HCT116 (cell line): ENCODE results near the gene MOB2. TPM values are rescaled to one million over a fixed set of nuclear protein-coding genes. Genes with fewer than 3 reads are reported as not detected.

Experiments used
- ATAC-seq: fragments of 200-7000 bp; cut with Tn5 transposase; 2 replicates; pipeline ENCODE4 v1.9.1; 2020; ENCODE audit warnings: mild to moderate bottlenecking, moderate library complexity
- BruUV-seq: library from RNA; stranded (reverse); fragments of 400-500 nt; replicated peaks from 2 replicates; lab custom pipeline; 2021; lab: Mats Ljungman, UMichigan
- CTCF ChIA-PET: fragments of 300-600 bp; sonication (Branson Sonifier 250); formaldehyde crosslinking; loops from one replicate; lab custom pipeline; 2021; ENCODE audit warnings: antibody characterized with exemption; lab: Charles Lee
- POLR2A ChIA-PET: fragments of 300-600, 350-600 bp; sonication (Branson Sonifier 250); formaldehyde crosslinking; loops from one replicate; lab custom pipeline; 2021; ENCODE audit warnings: antibody characterized with exemption; lab: Charles Lee
- RAD21 ChIA-PET, 2 experiments: fragments of 300-600 bp; sonication (Branson Sonifier 250); formaldehyde crosslinking; loops; one replicate each; lab custom pipeline; 2023; ENCODE audit warnings: low total read pairs in 2 of 2; ENCODE audit not compliant: uncharacterized antibody in 2 of 2, unreplicated experiment in 2 of 2, low non-redundant PET in 1 of 2; lab: Charles Lee
- DNase-seq: peaks from one replicate; pipeline ENCODE4 v3.0.0-alpha.2; 2010; ENCODE audit warnings: low read depth, low spot score
- H2AFZ ChIP-seq: fragments of 200-600 bp; shearing (Covaris generic), sonication (generic); 2 replicates; pipeline ENCODE4 v1.6.1; 2017; ENCODE audit warnings: low read depth, mixed run types, mixed read lengths, antibody characterized with exemption, low read length; ENCODE audit not compliant: poor library complexity, severe bottlenecking
- H3K27ac ChIP-seq: 2 replicates; pipeline ENCODE4 v1.5.1; 2012; ENCODE audit warnings: low read depth, low read length
- H3K27me3 ChIP-seq: fragments of 200-600 bp; sonication (generic); 2 replicates; pipeline ENCODE4 v1.6.1; 2016; ENCODE audit warnings: mixed run types, low read length, mixed read lengths; ENCODE audit not compliant: insufficient read depth
- H3K36me3 ChIP-seq, 2 experiments: fragments of 200-500 bp in 1 of 2; fragments of 200-600 bp in 1 of 2; sonication (Bioruptor generic) in 1 of 2; sonication (generic) in 1 of 2; 2 replicates each; pipeline versions ENCODE4 v1.5.1 to v1.6.1; 2014 to 2016; ENCODE audit warnings: low read length in 2 of 2, inconsistent platforms in 1 of 2, mixed read lengths in 1 of 2, mixed run types in 1 of 2; ENCODE audit not compliant: insufficient read depth in 2 of 2, control insufficient read depth in 1 of 2
- H3K4me1 ChIP-seq, 2 experiments: fragments of 200-600 bp in 1 of 2; sonication (generic) in 1 of 2; 2 replicates each; pipeline versions ENCODE4 v1.5.1 to v1.6.1; 2012 to 2017; ENCODE audit warnings: low read length in 2 of 2, inconsistent platforms in 1 of 2, mild to moderate bottlenecking in 1 of 2, mixed read lengths in 1 of 2, mixed run types in 1 of 2, moderate library complexity in 1 of 2; ENCODE audit not compliant: insufficient read depth in 2 of 2, control insufficient read depth in 1 of 2
- H3K4me2 ChIP-seq: fragments of 200-600 bp; sonication (generic); 2 replicates; pipeline ENCODE4 v1.6.1; 2017; ENCODE audit warnings: mixed run types, low read length, mixed read lengths
- H3K4me3 ChIP-seq, 2 experiments: fragments of 200-600 bp in 1 of 2; sonication (generic) in 1 of 2; replicated peaks in 1 of 2; 2 replicates each; pipeline ENCODE4 v1.5.1; 2011 to 2016; ENCODE audit warnings: low read length in 2 of 2, control low read depth in 1 of 2, low read depth in 1 of 2, mild to moderate bottlenecking in 1 of 2, mixed read lengths in 1 of 2, mixed run types in 1 of 2
- H3K79me2 ChIP-seq: fragments of 200-600 bp; sonication (generic); 2 replicates; pipeline ENCODE4 v1.6.1; 2017; ENCODE audit warnings: mild to moderate bottlenecking, mixed run types, low read length, moderate library complexity, mixed read lengths; ENCODE audit not compliant: insufficient read depth
- H3K9ac ChIP-seq: fragments of 200-600 bp; sonication (generic); 2 replicates; pipeline ENCODE4 v1.6.1; 2016; ENCODE audit warnings: low read length, mixed read lengths
- H3K9me2 ChIP-seq: fragments of 200-600 bp; sonication (generic), shearing (Covaris generic); 2 replicates; pipeline ENCODE4 v1.6.1; 2017; ENCODE audit warnings: mixed run types, mild to moderate bottlenecking, moderate library complexity; ENCODE audit not compliant: insufficient read depth
- H3K9me3 ChIP-seq, 2 experiments: fragments of 200-500 bp in 1 of 2; fragments of 200-600 bp in 1 of 2; sonication (Bioruptor generic) in 1 of 2; sonication (generic) in 1 of 2; 2 replicates each; pipeline ENCODE4 v1.6.1; 2014 to 2017; ENCODE audit warnings: low read length in 2 of 2, mixed read lengths in 2 of 2, inconsistent platforms in 1 of 2, low read depth in 1 of 2, mild to moderate bottlenecking in 1 of 2, mixed run types in 1 of 2, moderate library complexity in 1 of 2; ENCODE audit not compliant: control insufficient read depth in 1 of 2, insufficient read depth in 1 of 2
- H4K20me1 ChIP-seq: fragments of 200-600 bp; sonication (generic), shearing (Covaris generic); 2 replicates; pipeline ENCODE4 v1.6.1; 2017; ENCODE audit warnings: mixed run types, mild to moderate bottlenecking, moderate library complexity; ENCODE audit not compliant: insufficient read depth
- ATF3 ChIP-seq: IDR thresholded peaks from 2 replicates; pipeline ENCODE4 v1.6.1; 2012
- CBX3 ChIP-seq: IDR thresholded peaks from 2 replicates; pipeline ENCODE4 v1.6.1; 2012; ENCODE audit warnings: low read depth
- CEBPB ChIP-seq: IDR thresholded peaks from 2 replicates; pipeline ENCODE4 v1.6.1; 2012; ENCODE audit warnings: low read depth
- CTCF ChIP-seq, 3 experiments: fragments of 200-600 bp in 1 of 3; sonication (generic) in 1 of 3; IDR thresholded peaks in 2 of 3; conservative IDR thresholded peaks in 1 of 3; 2 replicates each; pipeline ENCODE4 v1.5.1; 2012 to 2017; ENCODE audit warnings: low read depth in 2 of 3, low read length in 2 of 3, antibody characterized with exemption in 1 of 3, borderline replicate concordance in 1 of 3, control low read depth in 1 of 3, mild to moderate bottlenecking in 1 of 3, mixed read lengths in 1 of 3, mixed run types in 1 of 3, moderate library complexity in 1 of 3; ENCODE audit not compliant: insufficient read depth in 1 of 3
- EGR1 ChIP-seq: IDR thresholded peaks from 2 replicates; pipeline ENCODE4 v1.6.1; 2012; ENCODE audit warnings: low read depth
- ELF1 ChIP-seq: IDR thresholded peaks from 2 replicates; pipeline ENCODE4 v1.6.1; 2012; ENCODE audit warnings: low read depth, borderline replicate concordance
- EZH2 ChIP-seq: fragments of 200-600 bp; sonication (generic); IDR thresholded peaks from 2 replicates; pipeline ENCODE4 v1.6.1; 2017; ENCODE audit warnings: antibody characterized with exemption, mixed run types
- EZH2phosphoT487 ChIP-seq: fragments of 200-600 bp; IDR thresholded peaks from 2 replicates; pipeline ENCODE4 v1.6.1; 2018; ENCODE audit warnings: antibody characterized with exemption, borderline replicate concordance
- FOSL1 ChIP-seq: IDR thresholded peaks from 2 replicates; pipeline ENCODE4 v1.6.1; 2012; ENCODE audit warnings: low read depth
- POLR2A ChIP-seq: IDR thresholded peaks from 2 replicates; pipeline ENCODE4 v1.7.0; 2011; ENCODE audit warnings: borderline replicate concordance; ENCODE audit not compliant: insufficient read depth, insufficient read length; ENCODE audit errors: extremely low read depth
- POLR2AphosphoS5 ChIP-seq: IDR thresholded peaks from 2 replicates; pipeline ENCODE4 v1.6.1; 2011; ENCODE audit warnings: mild to moderate bottlenecking, low read depth, low read length, moderate library complexity
- RAD21 ChIP-seq: IDR thresholded peaks from 2 replicates; pipeline ENCODE4 v1.6.1; 2012; ENCODE audit warnings: low read depth, mild to moderate bottlenecking
- REST ChIP-seq: IDR thresholded peaks from 2 replicates; pipeline ENCODE4 v1.6.1; 2012; ENCODE audit warnings: low read depth
- SIN3A ChIP-seq: IDR thresholded peaks from 2 replicates; pipeline ENCODE4 v1.6.1; 2012; ENCODE audit warnings: low read depth
- SP1 ChIP-seq: IDR thresholded peaks from 2 replicates; pipeline ENCODE4 v1.6.1; 2012; ENCODE audit warnings: low read depth
- SRF ChIP-seq: IDR thresholded peaks from 2 replicates; pipeline ENCODE4 v1.6.1; 2012; ENCODE audit warnings: low read depth
- ZFX ChIP-seq: fragments of 450-650 bp; IDR thresholded peaks from 2 replicates; pipeline ENCODE4 v1.6.1; 2017
- intact Hi-C: fragments of 100-400 bp; cut with micrococcal nuclease; formaldehyde crosslinking; loops from 2 replicates; pipeline ENCODE4 v1.10.0; 2022
- total RNA-seq: library from RNA; stranded (reverse); gene quantifications from one replicate; pipeline ENCODE4 v1.2.1, GENCODE V29; 2021; ENCODE audit not compliant: unreplicated experiment
- TF ChIP-seq, protein P1 (sequence below): IDR thresholded peaks from 2 replicates; pipeline ENCODE4 v1.6.1; 2011; ENCODE audit warnings: mild to moderate bottlenecking, low read length, moderate library complexity; ENCODE audit not compliant: insufficient replicate concordance; ENCODE audit errors: extremely low read depth
- TF ChIP-seq, protein P2 (sequence below): IDR thresholded peaks from 2 replicates; pipeline ENCODE4 v1.6.1; 2012

MOB2 gene
- total RNA-seq, 1 experiment from 2014 or later = 25.7 TPM

DNA sequence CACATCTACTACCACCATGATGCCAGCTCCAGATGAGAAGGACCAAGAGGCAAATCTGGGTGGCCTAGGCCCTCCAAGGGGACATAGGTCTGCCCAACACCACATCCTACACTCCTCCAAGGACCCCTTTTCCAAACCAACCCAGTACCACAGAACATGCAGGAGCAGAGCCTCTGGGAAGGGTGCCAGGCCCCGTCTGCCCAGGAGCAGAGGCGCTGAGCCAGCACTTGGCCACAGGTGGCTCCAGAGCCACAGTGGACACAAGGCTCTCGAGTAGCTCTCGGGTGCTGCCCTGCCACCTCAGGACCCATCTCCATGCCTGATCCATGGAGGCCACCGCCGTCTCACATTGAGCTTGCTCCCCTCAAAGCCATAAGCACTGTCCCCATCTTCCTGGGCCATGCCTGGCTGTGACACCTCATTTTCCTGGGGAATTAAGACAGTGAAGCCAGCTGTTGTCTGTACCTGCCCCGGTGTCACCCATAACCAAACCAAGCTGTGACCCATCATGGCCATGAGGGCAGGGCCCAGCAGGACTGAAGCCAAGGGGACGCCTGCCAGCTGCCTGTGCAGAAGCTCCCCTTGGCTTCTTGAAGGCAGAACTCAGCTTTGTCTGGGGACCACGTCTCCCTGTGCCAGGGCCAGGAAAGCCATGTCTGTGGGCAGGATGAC lies 7.4 kb downstream of the MOB2 start:
- Histone ChIP-seq H3K4me1 (no peaks in the 10 kb centered on the region), H2AFZ (no peak overlapping the region), H3K4me3 (no peak overlapping the region), H3K27me3 (no peaks in the 10 kb centered on the region), H3K9me2 (no peaks in the 10 kb centered on the region), H4K20me1 (no peaks in the 10 kb centered on the region), H3K27ac (no peak overlapping the region), H3K9ac (no peak overlapping the region), H3K36me3 (no peaks in the 10 kb centered on the region), H3K4me2 (no peak overlapping the region), H3K79me2 (no peaks in the 10 kb centered on the region; the same call in 1 of the 2 replicates), H3K9me3 (no peaks in the 10 kb centered on the region)
- no peak for ATAC-seq
- TF ChIP-seq SIN3A = no peak
- no peak for TF ChIP-seq EGR1
- TF ChIP-seq CBX3 = no peak
- TF ChIP-seq CTCF (IDR thresholded peaks at IDR 0.05 in 2 of 3, conservative IDR thresholded peaks at IDR 0.05 in 1 of 3; ENCODE audit: borderline replicate concordance in 1 of 3, insufficient read depth in 1 of 3, low read depth in 2 of 3, low read length in 2 of 3) = no peak
- TF ChIP-seq, protein P1, sequence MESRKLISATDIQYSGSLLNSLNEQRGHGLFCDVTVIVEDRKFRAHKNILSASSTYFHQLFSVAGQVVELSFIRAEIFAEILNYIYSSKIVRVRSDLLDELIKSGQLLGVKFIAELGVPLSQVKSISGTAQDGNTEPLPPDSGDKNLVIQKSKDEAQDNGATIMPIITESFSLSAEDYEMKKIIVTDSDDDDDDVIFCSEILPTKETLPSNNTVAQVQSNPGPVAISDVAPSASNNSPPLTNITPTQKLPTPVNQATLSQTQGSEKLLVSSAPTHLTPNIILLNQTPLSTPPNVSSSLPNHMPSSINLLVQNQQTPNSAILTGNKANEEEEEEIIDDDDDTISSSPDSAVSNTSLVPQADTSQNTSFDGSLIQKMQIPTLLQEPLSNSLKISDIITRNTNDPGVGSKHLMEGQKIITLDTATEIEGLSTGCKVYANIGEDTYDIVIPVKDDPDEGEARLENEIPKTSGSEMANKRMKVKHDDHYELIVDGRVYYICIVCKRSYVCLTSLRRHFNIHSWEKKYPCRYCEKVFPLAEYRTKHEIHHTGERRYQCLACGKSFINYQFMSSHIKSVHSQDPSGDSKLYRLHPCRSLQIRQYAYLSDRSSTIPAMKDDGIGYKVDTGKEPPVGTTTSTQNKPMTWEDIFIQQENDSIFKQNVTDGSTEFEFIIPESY = no peak
- TF ChIP-seq, protein P2, sequence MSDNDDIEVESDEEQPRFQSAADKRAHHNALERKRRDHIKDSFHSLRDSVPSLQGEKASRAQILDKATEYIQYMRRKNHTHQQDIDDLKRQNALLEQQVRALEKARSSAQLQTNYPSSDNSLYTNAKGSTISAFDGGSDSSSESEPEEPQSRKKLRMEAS = no peak
- TF ChIP-seq RAD21 = no peak
- TF ChIP-seq SP1 = no peak
- TF ChIP-seq ZFX = no peak
- no peak for TF ChIP-seq SRF
- TF ChIP-seq ELF1 = no peak
- no peak for TF ChIP-seq EZH2phosphoT487
- TF ChIP-seq REST = no peak
- no peak for TF ChIP-seq POLR2AphosphoS5
- TF ChIP-seq CEBPB = no peak
- TF ChIP-seq EZH2 = no peak
- TF ChIP-seq POLR2A = no peak
- TF ChIP-seq ATF3 = no peak
- TF ChIP-seq FOSL1 = no peak
- ChIA-PET CTCF (no interaction called here), RAD21 (no interaction called here), POLR2A (no interaction called here)
- BruUV-seq = no TSS peak
- no peak for DNase-seq
- intact Hi-C loops = no loop called here
